K562 (cell line): ENCODE data around the gene HCRT. TPM values are rescaled to one million over a fixed set of nuclear protein-coding genes. Genes with fewer than 3 reads are reported as not detected.
A peak's percentile ranks its signal among the peaks of the same experiment; 100 is the strongest.

Experiments
- ATAC-seq: fragments of 200-7000 bp; cut with Tn5 transposase; 3 replicates; pipeline ENCODE4 v1.9.1; 2020; ENCODE audit warnings: moderate library complexity
- BruUV-seq: library from RNA; stranded (reverse); fragments of 400-500 nt; replicated peaks from 2 replicates; lab custom pipeline; 2021; lab: Mats Ljungman, UMichigan
- CTCF ChIA-PET: fragments of 300-600 bp; formaldehyde crosslinking; extraction: SDS; loops from one replicate; lab custom pipeline; 2021; ENCODE audit warnings: low intra/inter-chr PET ratio; lab: Yijun Ruan, JAX
- POLR2A ChIA-PET: fragments of 300-600, 350-650 bp; sonication (Branson Sonifier 250); formaldehyde crosslinking; extraction: SDS; loops from one replicate; lab custom pipeline; 2021; ENCODE audit warnings: antibody characterized with exemption, inconsistent platforms; lab: Yijun Ruan, JAX
- DNase-seq, 4 experiments: peaks; one replicate each; pipeline versions ENCODE4 v3.0.0 to v3.0.0-alpha.2; 2011 to 2018; ENCODE audit warnings: low spot score in 3 of 4, mixed read lengths in 3 of 4; ENCODE audit errors: extremely low read depth in 1 of 4
- FAIRE-seq: peaks from 2 replicates; lab custom pipeline; 2011; peaks lifted over from hg19 to GRCh38; lab: Jason Lieb, UNC
- H2AFZ ChIP-seq: 2 replicates; pipeline ENCODE4 v1.6.0; 2011; ENCODE audit warnings: low read depth, low read length, control low read depth, inconsistent platforms
- H3K27ac ChIP-seq: fragments of 200-600 bp; 3 replicates; pipeline ENCODE4 v1.8.0; 2011; ENCODE audit warnings: low read depth, mild to moderate bottlenecking, control low read depth, inconsistent platforms, low read length, moderate library complexity, mixed read lengths; ENCODE audit errors: extremely low read depth
- H3K27me3 ChIP-seq, 2 experiments: fragments of 300-600 bp in 1 of 2; 2 replicates in 1 of 2; 3 replicates in 1 of 2; pipeline versions ENCODE4 v1.6.0 to v1.8.0; 2011; ENCODE audit warnings: inconsistent platforms in 2 of 2, low read length in 2 of 2, mild to moderate bottlenecking in 1 of 2, mixed read lengths in 1 of 2, moderate library complexity in 1 of 2; ENCODE audit not compliant: control insufficient read depth in 2 of 2, insufficient read depth in 2 of 2
- H3K36me3 ChIP-seq: fragments of 300-600 bp; 3 replicates; pipeline ENCODE4 v1.8.0; 2011; ENCODE audit warnings: mild to moderate bottlenecking, low read length, inconsistent platforms; ENCODE audit not compliant: control insufficient read depth, insufficient read depth
- H3K4me1 ChIP-seq, 2 experiments: fragments of 200-600 bp in 1 of 2; replicated peaks in 1 of 2; 2 replicates in 1 of 2; 3 replicates in 1 of 2; pipeline versions ENCODE4 v1.5.1 to v1.8.0; 2011; ENCODE audit warnings: inconsistent platforms in 2 of 2, low read length in 2 of 2, mild to moderate bottlenecking in 1 of 2, mixed read lengths in 1 of 2, moderate library complexity in 1 of 2; ENCODE audit not compliant: control insufficient read depth in 2 of 2, insufficient read depth in 2 of 2
- H3K4me2 ChIP-seq: 2 replicates; pipeline ENCODE4 v1.6.1; 2011; ENCODE audit warnings: low read length, control low read depth, inconsistent platforms, mixed read lengths; ENCODE audit not compliant: insufficient read depth
- H3K4me3 ChIP-seq: fragments of 200-600 bp; sonication (generic), shearing (Covaris generic); 2 replicates; pipeline ENCODE4 v1.5.1; 2016; ENCODE audit warnings: control low read depth, inconsistent platforms
- H3K79me2 ChIP-seq: fragments of 200-600 bp; 3 replicates; pipeline ENCODE4 v1.8.0; 2011; ENCODE audit warnings: low read length, inconsistent platforms; ENCODE audit not compliant: control insufficient read depth, insufficient read depth
- H3K9ac ChIP-seq, 2 experiments: 2 replicates each; pipeline versions ENCODE4 v1.6.0 to v1.6.1; 2011; ENCODE audit warnings: low read depth in 2 of 2, low read length in 2 of 2, control low read depth in 1 of 2, inconsistent platforms in 1 of 2, mild to moderate bottlenecking in 1 of 2, mixed read lengths in 1 of 2; ENCODE audit not compliant: insufficient read depth in 1 of 2
- H3K9me1 ChIP-seq: one replicate; pipeline ENCODE4 v1.6.0; 2011; ENCODE audit warnings: inconsistent platforms, mild to moderate bottlenecking, low read length, moderate library complexity; ENCODE audit not compliant: control insufficient read depth, insufficient read depth
- H3K9me3 ChIP-seq: replicated peaks from 2 replicates; pipeline ENCODE4 v1.5.1; 2011; ENCODE audit warnings: low read depth, low read length, inconsistent platforms; ENCODE audit not compliant: control insufficient read depth, insufficient read depth
- H4K20me1 ChIP-seq: replicated peaks from 2 replicates; pipeline ENCODE4 v1.6.1; 2011; ENCODE audit warnings: low read length, inconsistent platforms, mixed read lengths; ENCODE audit not compliant: control insufficient read depth, insufficient read depth
- BHLHE40 ChIP-seq: IDR thresholded peaks from 2 replicates; pipeline ENCODE4 v1.6.1; 2011; ENCODE audit warnings: low read length, improper control_type of control experiment
- CTCFL ChIP-seq: IDR thresholded peaks from 2 replicates; pipeline ENCODE4 v1.6.1; 2011; ENCODE audit warnings: borderline replicate concordance, low read depth, mild to moderate bottlenecking, moderate library complexity, low read length; ENCODE audit not compliant: insufficient read depth, poor library complexity, severe bottlenecking
- FOXJ2 ChIP-seq: fragments of 200-800 bp; sonication (Bioruptor generic); IDR thresholded peaks from 2 replicates; pipeline ENCODE4 v1.6.1; 2016; ENCODE audit warnings: missing genetic modification characterization, missing compliant biosample characterization
- MCM7 ChIP-seq, 2 experiments: fragments of 450-650 bp; IDR thresholded peaks; 2 replicates each; pipeline ENCODE4 v1.6.1; 2016 to 2018
- PPARD ChIP-seq: fragments of 250-450 bp; sonication (Bioruptor Pico); IDR thresholded peaks from 2 replicates; pipeline ENCODE4 v1.8.0; 2022; ENCODE audit warnings: inconsistent platforms, mild to moderate bottlenecking, moderate library complexity
- RERE ChIP-seq: sonication (generic); formaldehyde crosslinking; IDR thresholded peaks from 2 replicates; pipeline ENCODE4 v1.8.0; 2023; ENCODE audit warnings: missing genetic modification reagents, mild to moderate bottlenecking, borderline replicate concordance
- WGBS: fragments of 100-300 bp; shearing (Covaris generic); methylation state at CpG from one replicate; pipeline ENCODE4 v1.1.6; 2016; ENCODE audit warnings: low coverage, mixed read lengths; ENCODE audit not compliant: insufficient coverage; ENCODE audit errors: missing lambda C conversion rate; 5-methylcytosine and 5-hydroxymethylcytosine counted together
- in situ Hi-C: fragments of 300-500 bp; cut with MboI; formaldehyde crosslinking; loops from 4 replicates; pipeline ENCODE4 v1.15.0; 2018; ENCODE audit warnings: inconsistent platforms, mixed read lengths
- intact Hi-C: fragments of 100-400 bp; cut with micrococcal nuclease; formaldehyde crosslinking; loops from 2 replicates; pipeline ENCODE4 v1.14.2; 2022
- polyA plus RNA-seq, 8 experiments: library from polyadenylated mRNA; depleted of rRNA in 4 of 8; stranded (reverse) in 5 of 8; unstranded in 3 of 8; fragments of >200 nt; fragmentation: Nextera tagmentation in 2 of 8; fragmentation: Illumina TruSeq in 1 of 8; extraction: Ambion mirVana in 2 of 8; extraction: Trizol in 1 of 8; gene quantifications; 2 replicates each; pipeline versions ENCODE4 v1.2.1 to v1.2.3, GENCODE V29; 2011 to 2014; ENCODE audit warnings: inconsistent platforms in 1 of 8, missing spikeins in 1 of 8
- total RNA-seq, 7 experiments: library from RNA; depleted of rRNA in 6 of 7; stranded (reverse); fragments of >200 nt in 6 of 7; fragmentation: Illumina TruSeq in 2 of 7; extraction: Trizol in 2 of 7; gene quantifications; 2 replicates each; pipeline versions ENCODE4 v1.2.1 to v1.2.3, GENCODE V29; 2011 to 2021; ENCODE audit warnings: low replicate concordance in 1 of 7
- TF ChIP-seq, protein P1 (sequence below): fragments of 450-650 bp; IDR thresholded peaks from 2 replicates; pipeline ENCODE4 v1.6.1; 2016
- TF ChIP-seq, protein P2 (sequence below), 3 experiments: fragments of 200-800 bp in 1 of 3; sonication (Bioruptor generic) in 1 of 3; sonication (generic) in 1 of 3; formaldehyde crosslinking in 1 of 3; IDR thresholded peaks; 2 replicates each; pipeline versions ENCODE4 v1.6.1 to v1.8.0; 2016 to 2022; ENCODE audit warnings: mild to moderate bottlenecking in 2 of 3, missing compliant biosample characterization in 2 of 3, missing genetic modification characterization in 2 of 3, missing genetic modification reagents in 1 of 3

Gene HCRT
- total and polyA plus RNA-seq, 9 of the 15 experiments (the other 6 are each of a cell fraction or from before 2014, with no cell fraction given): not detected

DNA sequence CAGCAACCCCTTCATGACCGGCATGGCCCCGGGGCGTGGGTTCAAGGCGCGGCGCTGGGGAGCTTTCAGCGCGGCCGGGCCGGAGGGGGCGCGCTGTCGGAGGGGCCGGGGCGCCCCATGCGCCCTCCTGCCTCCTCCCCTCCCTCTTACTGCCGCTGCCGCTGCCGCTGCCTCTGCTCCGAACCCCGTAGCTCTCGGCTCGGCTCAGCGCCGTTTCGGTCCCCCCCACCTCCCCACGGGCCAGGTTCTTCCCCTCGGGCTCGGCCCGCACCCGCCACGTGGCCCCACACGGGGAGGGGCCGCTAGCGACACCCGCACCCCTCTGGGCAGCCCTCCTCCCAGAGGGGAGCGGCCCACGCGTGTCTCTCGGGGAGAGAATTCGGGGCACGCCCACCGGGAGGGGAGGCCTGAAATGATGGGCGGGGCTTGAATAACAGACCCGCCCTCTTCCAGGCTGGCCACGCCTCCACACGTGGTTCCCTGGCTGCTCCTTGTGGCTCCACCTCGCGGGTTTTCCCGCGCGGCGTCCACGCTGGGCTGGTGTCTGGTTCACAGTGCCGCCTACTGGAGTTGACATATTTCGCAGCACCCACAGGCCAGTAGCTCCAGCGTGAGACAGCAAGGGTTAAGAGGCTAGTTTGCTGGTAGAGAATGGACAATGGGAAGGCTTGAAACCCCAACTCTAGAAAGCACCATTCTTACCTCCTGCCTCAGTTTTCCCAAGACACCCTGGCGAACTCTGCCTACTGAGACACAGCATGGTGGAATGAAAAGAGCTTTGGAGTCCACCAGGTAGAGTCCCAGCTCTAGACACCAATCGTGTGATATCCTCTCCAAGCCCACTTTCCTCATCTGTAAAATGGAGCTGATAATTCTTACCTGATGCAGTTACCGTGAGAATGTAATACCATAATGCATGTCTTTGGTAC is 4.1 kb downstream of the HCRT start, which contains the start of gene KCNH4:
Gene KCNH4 (minus strand): TSS at position 221 of the 929 bp plus-strand sequence. CDS start 197 bp downstream, at position 24.
- Histone ChIP-seq H3K27me3 (no peaks in the 10 kb centered on the region), H3K9me1 (peaks cover 7% of the 10 kb centered on the region), H3K9ac (peak within 1 kb of the TSS; percentile 41 to 89), H3K4me3 (peak within 1 kb of the TSS; percentile 60), H3K4me1 (peaks cover 31 to 50% of the 10 kb centered on the region in 2 experiments), H3K9me3 (no peaks in the 10 kb centered on the region), H3K4me2 (peak within 1 kb of the TSS; percentile 78), H4K20me1 (0 out of 2 replicates have a peak, but pooled peaks cover 4% of the 10 kb centered on the region), H3K36me3 (no peaks in the 10 kb centered on the region), H3K79me2 (peaks cover 11% of the 10 kb centered on the region; the same call in 2 of the 3 replicates), H2AFZ (peak within 1 kb of the TSS; percentile 90), H3K27ac (peak within 1 kb of the TSS; percentile 9; the same call in 1 of the 3 replicates)
- CTCF ChIA-PET: interaction anchor here (0.7 to 1.4 kb wide), 3 partner anchors 63 to 157 kb away, joined by 3 to 12 read pairs (median 3); no protein-coding TSS in a partner anchor
- in situ Hi-C loops (no loop called here), intact Hi-C loops (loop anchor here (1.0 to 10.0 kb wide), 4 partner anchors 62 to 224 kb away; no protein-coding TSS in a partner anchor)
- 3% methylated on average over 38 of the region's 60 CpGs for WGBS
- DNase-seq (peak; percentile 97 to 98 (median 98)), ATAC-seq (peak; percentile 87), FAIRE-seq (peak; percentile 89)
- POLR2A ChIA-PET: interaction anchor here (0.6 to 1.5 kb wide), 14 partner anchors 10 to 218 kb away, joined by 3 to 4 read pairs (median 4); no protein-coding TSS in a partner anchor
- no TSS peak for BruUV-seq
- TF ChIP-seq PPARD (CRISPR knock-in tag): no peak
- no peak for TF ChIP-seq FOXJ2 (tag)
- peak; percentile 55 for TF ChIP-seq BHLHE40
- no peak for TF ChIP-seq MCM7 (IDR thresholded peaks at IDR 0.05)
- peak; percentile 85 for TF ChIP-seq CTCFL
- TF ChIP-seq, protein P1, sequence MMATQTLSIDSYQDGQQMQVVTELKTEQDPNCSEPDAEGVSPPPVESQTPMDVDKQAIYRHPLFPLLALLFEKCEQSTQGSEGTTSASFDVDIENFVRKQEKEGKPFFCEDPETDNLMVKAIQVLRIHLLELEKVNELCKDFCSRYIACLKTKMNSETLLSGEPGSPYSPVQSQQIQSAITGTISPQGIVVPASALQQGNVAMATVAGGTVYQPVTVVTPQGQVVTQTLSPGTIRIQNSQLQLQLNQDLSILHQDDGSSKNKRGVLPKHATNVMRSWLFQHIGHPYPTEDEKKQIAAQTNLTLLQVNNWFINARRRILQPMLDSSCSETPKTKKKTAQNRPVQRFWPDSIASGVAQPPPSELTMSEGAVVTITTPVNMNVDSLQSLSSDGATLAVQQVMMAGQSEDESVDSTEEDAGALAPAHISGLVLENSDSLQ: peak; percentile 89
- TF ChIP-seq RERE (CRISPR knock-in tag): no peak
- TF ChIP-seq, protein P2, sequence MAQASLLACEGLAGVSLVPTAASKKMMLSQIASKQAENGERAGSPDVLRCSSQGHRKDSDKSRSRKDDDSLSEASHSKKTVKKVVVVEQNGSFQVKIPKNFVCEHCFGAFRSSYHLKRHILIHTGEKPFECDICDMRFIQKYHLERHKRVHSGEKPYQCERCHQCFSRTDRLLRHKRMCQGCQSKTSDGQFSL (CRISPR knock-in tag; IDR thresholded peaks at IDR 0.05): peak; percentile 30; the same call in 1 of the 2 replicates
- TF ChIP-seq, protein P2 (tag; IDR thresholded peaks at IDR 0.05): 0 out of 4 replicates have a peak, but pooled peaks of 1 of the 2 experiments have one; percentile 43
